ENCODE measurements around the gene MTERF4. TPM values are rescaled to one million over a fixed set of nuclear protein-coding genes. Genes with fewer than 3 reads are reported as not detected.

MTERF4 gene
- total RNA-seq, 4 donors from 2014 or later: 67.8 to 110 (median 91.0) TPM

DNA sequence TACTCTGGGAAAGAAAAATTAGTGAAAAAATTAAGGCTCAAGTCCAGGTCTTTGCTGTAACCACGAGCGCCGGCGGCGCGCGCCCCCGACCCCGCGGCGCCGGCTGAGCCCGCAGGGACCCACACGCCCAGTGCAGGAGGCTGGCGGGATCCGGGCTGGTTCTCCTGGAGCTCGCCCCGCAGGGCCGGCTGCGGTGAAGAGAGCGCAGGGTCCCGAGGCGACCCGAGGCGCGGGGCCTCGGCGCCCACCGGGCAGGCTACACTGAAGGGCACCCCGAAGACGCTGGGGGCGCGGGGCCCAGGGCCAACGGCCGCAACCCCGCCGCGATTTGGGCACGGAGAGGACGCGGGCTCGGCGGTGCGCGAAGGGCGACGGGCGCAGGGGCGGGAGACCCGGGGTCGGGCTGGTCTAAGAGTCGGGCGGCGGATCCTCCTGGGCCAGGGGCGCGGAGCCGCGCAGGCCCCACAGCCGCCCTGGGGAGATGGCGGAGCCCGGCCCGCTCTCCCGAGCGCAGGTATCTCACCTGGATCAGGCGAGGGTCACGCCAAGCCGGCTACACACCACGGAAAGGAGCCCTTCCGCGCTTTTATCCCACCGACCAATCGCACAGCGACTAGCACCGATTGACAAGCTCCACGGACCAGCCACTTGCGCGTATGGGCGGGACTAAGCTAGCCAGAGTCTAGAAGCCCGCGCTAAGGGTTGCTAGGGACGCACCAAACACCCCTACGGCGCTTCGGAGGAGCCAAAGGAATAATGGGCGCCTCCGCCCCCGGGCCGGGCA, 47.0 kb upstream of the MTERF4 start, which contains the start of gene PASK:
PASK (minus strand) TSS at position 582 of the 784 bp plus-strand sequence. CDS start 6,440 bp downstream, outside the sequence.
- Histone ChIP-seq H3K4me3 (replicated peaks in 1 of 3) (peak within 1 kb of the TSS; percentile 6 to 94 (median 83)), H3K4me1 (peaks cover 8 to 13% of the 10 kb centered on the region in 2 donors), H3K9me3 (no peaks in the 10 kb centered on the region), H3K27me3 (no peaks in the 10 kb centered on the region), H3K36me3 (no peaks in the 10 kb centered on the region), H3K27ac (peak within 1 kb of the TSS in 1 of 3 donors; percentile 59)
- DNase-seq: peak; percentile 98
- TF ChIP-seq POLR2A (IDR thresholded peaks at IDR 0.05): peak in 1 of 2 donors; percentile 29
- TF ChIP-seq, protein P1, sequence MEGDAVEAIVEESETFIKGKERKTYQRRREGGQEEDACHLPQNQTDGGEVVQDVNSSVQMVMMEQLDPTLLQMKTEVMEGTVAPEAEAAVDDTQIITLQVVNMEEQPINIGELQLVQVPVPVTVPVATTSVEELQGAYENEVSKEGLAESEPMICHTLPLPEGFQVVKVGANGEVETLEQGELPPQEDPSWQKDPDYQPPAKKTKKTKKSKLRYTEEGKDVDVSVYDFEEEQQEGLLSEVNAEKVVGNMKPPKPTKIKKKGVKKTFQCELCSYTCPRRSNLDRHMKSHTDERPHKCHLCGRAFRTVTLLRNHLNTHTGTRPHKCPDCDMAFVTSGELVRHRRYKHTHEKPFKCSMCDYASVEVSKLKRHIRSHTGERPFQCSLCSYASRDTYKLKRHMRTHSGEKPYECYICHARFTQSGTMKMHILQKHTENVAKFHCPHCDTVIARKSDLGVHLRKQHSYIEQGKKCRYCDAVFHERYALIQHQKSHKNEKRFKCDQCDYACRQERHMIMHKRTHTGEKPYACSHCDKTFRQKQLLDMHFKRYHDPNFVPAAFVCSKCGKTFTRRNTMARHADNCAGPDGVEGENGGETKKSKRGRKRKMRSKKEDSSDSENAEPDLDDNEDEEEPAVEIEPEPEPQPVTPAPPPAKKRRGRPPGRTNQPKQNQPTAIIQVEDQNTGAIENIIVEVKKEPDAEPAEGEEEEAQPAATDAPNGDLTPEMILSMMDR (IDR thresholded peaks at IDR 0.05): no peak
- 0 to 1% methylated on average over 16 to 39 of the region's 88 CpGs for WGBS, 2 donors
- intact Hi-C loops (cut with DNase I): no loop called here

DNA sequence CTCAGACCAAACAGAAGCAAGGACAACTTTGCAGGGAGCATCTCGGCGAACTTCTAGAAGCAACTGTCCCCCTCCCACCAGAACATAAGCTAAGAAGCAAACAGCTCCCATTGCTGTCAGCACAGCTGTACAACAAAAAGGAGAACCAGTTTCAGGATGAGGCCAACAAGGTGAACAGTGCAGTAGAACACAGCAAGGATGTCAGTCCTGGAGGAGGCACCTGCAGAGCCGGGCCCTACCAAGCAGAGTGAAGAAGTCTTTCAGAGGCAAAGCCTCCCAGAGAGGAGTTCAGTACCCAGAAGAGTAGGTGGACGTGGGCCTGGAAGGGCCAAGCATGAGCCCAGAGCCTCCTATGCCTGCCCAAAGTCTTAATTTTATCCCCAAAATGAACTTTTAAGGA, 46.2 kb upstream of the MTERF4 start:
- H3K36me3 ChIP-seq: no peaks in the 10 kb centered on the region
- no peaks in the 10 kb centered on the region for H3K9me3 ChIP-seq
- intact Hi-C loops (cut with DNase I): no loop called here
- H3K4me3 ChIP-seq (replicated peaks in 1 of 3): peak overlapping the region in 1 of 3 donors; percentile 94
- no peaks in the 10 kb centered on the region for H3K27me3 ChIP-seq
- DNase-seq: no peak
- TF ChIP-seq, protein P1 (IDR thresholded peaks at IDR 0.05): no peak
- no peak for TF ChIP-seq POLR2A (IDR thresholded peaks at IDR 0.05)
- H3K27ac ChIP-seq: no peak overlapping the region
- peaks cover 8 to 13% of the 10 kb centered on the region in 2 donors for H3K4me1 ChIP-seq
- WGBS, 2 donors: 79 to 91% methylated on average over 3 to 4 of the region's 4 CpGs

DNA sequence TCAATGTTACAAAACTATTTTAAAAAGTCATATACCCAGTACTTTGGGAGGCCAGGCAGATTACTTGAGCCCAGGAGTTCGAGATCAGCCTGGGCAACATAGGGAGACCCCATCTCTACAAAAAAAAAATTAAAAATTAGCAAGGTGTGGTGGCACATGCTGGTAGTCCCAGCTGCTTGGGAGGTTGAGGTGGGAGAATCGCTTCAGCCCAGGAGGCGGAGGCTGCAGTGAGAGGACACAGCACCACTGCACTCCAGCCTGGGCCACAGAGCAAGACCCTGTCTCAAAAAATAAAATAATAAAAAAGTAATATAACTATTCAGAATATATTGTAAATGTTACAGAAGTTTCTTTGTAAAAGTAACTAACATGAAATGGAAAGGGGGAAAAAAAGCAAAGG, 45.2 kb upstream of the MTERF4 start:
- 97 to 98% methylated on average over 3 of the region's 3 CpGs for WGBS, 2 donors
- intact Hi-C loops (cut with DNase I): no loop called here

DNA sequence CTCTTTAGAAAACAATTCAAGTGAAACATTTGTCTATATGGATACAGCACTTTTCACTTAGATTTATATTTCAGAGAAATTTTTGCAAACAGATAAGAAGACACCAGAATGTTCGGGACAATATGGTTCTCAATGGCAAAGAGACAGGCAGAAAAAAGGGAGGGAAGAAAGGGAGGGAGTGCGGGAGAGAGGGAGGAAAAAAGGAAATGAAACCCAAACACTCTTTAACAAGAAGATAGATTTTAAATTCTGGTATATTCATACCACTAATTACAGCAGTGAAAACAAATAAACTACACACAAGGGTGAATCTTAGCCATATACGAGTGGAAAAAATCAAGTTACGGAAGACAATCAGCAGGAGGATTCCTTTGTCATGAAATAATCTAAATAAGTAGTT, 44.2 kb upstream of the MTERF4 start:
- 89 to 91% methylated on average over 4 of the region's 4 CpGs for WGBS, 2 donors
- intact Hi-C loops (cut with DNase I): no loop called here
- no peaks in the 10 kb centered on the region for H3K9me3 ChIP-seq
- H3K27ac ChIP-seq: no peak overlapping the region
- DNase-seq: no peak
- peaks cover 8 to 11% of the 10 kb centered on the region in 2 donors for H3K4me1 ChIP-seq
- TF ChIP-seq, protein P1 (IDR thresholded peaks at IDR 0.05): no peak
- TF ChIP-seq POLR2A (IDR thresholded peaks at IDR 0.05): no peak
- H3K36me3 ChIP-seq: no peaks in the 10 kb centered on the region
- no peaks in the 10 kb centered on the region for H3K27me3 ChIP-seq
- no peak overlapping the region for H3K4me3 ChIP-seq (replicated peaks in 1 of 3)

More for the DNA sequence above, 45.2 kb upstream of the MTERF4 start:
- no peak for DNase-seq
- Histone ChIP-seq H3K36me3 (no peaks in the 10 kb centered on the region), H3K9me3 (no peaks in the 10 kb centered on the region), H3K27ac (no peak overlapping the region), H3K27me3 (no peaks in the 10 kb centered on the region), H3K4me3 (replicated peaks in 1 of 3) (no peak overlapping the region), H3K4me1 (peaks cover 8 to 13% of the 10 kb centered on the region in 2 donors)
- no peak for TF ChIP-seq POLR2A (IDR thresholded peaks at IDR 0.05)
- TF ChIP-seq, protein P1 (IDR thresholded peaks at IDR 0.05): no peak

DNA sequence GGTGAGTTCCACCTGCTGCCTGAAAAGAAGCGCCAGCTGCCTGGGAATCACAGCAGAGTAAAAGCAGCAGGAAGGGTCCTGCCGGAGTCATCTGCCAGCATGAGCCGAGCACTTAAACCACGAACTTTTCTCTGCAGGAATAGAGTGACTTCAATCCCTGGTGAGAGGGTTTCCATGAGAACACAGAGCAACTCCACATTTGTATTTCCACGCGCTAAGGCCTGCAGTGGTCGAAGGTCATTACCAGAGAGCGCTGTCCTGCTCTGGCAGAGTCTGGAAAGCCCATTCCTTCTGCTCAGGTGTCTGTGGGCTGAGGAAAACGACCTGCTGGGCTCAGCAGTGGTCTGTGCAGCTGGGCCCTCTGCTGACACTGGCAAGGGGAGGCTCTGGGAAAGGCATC, 40.5 kb upstream of the MTERF4 start:
- WGBS, 2 donors: 88 to 89% methylated on average over 9 of the region's 9 CpGs
- TF ChIP-seq, protein P1 (IDR thresholded peaks at IDR 0.05): no peak
- TF ChIP-seq POLR2A (IDR thresholded peaks at IDR 0.05): no peak
- no peaks in the 10 kb centered on the region for H3K4me1 ChIP-seq

More for the DNA sequence above, 40.5 kb upstream of the MTERF4 start:
- intact Hi-C loops (cut with DNase I): no loop called here
- Histone ChIP-seq H3K27ac (no peak overlapping the region), H3K27me3 (no peaks in the 10 kb centered on the region), H3K9me3 (no peaks in the 10 kb centered on the region), H3K36me3 (no peaks in the 10 kb centered on the region), H3K4me3 (replicated peaks in 1 of 3) (no peak overlapping the region)
- DNase-seq: no peak

Measured in thyroid gland (tissue), 4 donors.